Measurements from ENCODE around the gene ZNRD2.
A peak's percentile ranks its signal among the peaks of the same experiment; 100 is the strongest.

The ZNRD2 gene

GRCh38 chr11:65554842-65555430 is 15.3 kb upstream of the ZNRD2 start:
- TF ChIP-seq CTCF (IDR thresholded peaks at IDR 0.05; ENCODE audit: low read depth, low read length), result no peak
- no peak for DNase-seq (ENCODE audit: extremely low read depth, low read depth)

- no peak for TF ChIP-seq CTCF (IDR thresholded peaks at IDR 0.05; ENCODE audit: low read depth, low read length)
- DNase-seq (ENCODE audit: extremely low read depth, low read depth), result peak; percentile 72
Observed at GRCh38 chr11:65555693-65556231, 14.5 kb upstream of the ZNRD2 start.

GRCh38 chr11:65556470-65557279 is 13.6 kb upstream of the ZNRD2 start:
- no peak for TF ChIP-seq CTCF (IDR thresholded peaks at IDR 0.05; ENCODE audit: low read depth, low read length)
- DNase-seq (ENCODE audit: extremely low read depth, low read depth), result no peak

- TF ChIP-seq CTCF (IDR thresholded peaks at IDR 0.05; ENCODE audit: low read depth, low read length), result no peak
- no peak for DNase-seq (ENCODE audit: extremely low read depth, low read depth)
Observed at GRCh38 chr11:65557280-65558001, 12.8 kb upstream of the ZNRD2 start.

- no peak for DNase-seq (ENCODE audit: extremely low read depth, low read depth)
Observed at GRCh38 chr11:65558002-65558929, 12.0 kb upstream of the ZNRD2 start, which contains the start of gene LTBP3. LTBP3 (minus strand) TSS chr11:65558359; CDS start chr11:65557959, 400 bp downstream.

More at GRCh38 chr11:65558002-65558929, 12.0 kb upstream of the ZNRD2 start, which contains the start of gene LTBP3:
- no peak for TF ChIP-seq CTCF (IDR thresholded peaks at IDR 0.05; ENCODE audit: low read depth, low read length)

Measured in AG09319 (cell line).